H1 (cell line): ENCODE results near the gene COX6A2.
"Not testable (repeated sequence)": the region's sequence is repeated elsewhere in the genome, so short reads cannot be mapped to it uniquely, and the experiment has no call there.

Experiments
- TCF12 ChIP-seq: IDR thresholded peaks from 2 replicates; pipeline ENCODE4 v1.6.1; 2011; ENCODE audit warnings: low read depth, mild to moderate bottlenecking, low read length
- TF ChIP-seq, protein P1 (sequence below), 3 experiments: IDR thresholded peaks; 1 replicate in 2 of 3; 2 replicates in 1 of 3; pipeline versions ENCODE4 v1.5.1 to v1.6.1; 2011; ENCODE audit warnings: low read length in 3 of 3, mild to moderate bottlenecking in 3 of 3, inconsistent platforms in 2 of 3, low read depth in 1 of 3, moderate library complexity in 1 of 3; ENCODE audit not compliant: insufficient read depth in 1 of 3; ENCODE audit errors: control extremely low read depth in 1 of 3

DNA sequence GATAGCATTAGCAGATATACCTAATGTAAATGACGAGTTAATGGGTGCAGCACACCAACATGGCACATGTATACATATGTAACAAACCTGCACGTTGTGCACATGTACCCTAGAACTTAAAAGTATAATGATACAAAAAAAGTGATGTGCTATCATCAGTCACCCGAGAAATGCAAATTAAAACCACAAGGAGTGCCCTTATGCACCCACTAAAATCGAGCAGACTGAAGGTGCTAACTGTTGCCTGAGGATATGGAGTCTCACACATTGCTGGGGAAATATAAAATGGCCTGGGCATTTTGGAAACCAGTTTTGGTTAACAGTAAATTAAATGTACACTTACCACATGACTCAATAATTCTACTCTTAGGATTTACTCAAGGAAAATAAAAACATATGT lies 10.9 kb upstream of the COX6A2 start:
- TF ChIP-seq, protein P1, sequence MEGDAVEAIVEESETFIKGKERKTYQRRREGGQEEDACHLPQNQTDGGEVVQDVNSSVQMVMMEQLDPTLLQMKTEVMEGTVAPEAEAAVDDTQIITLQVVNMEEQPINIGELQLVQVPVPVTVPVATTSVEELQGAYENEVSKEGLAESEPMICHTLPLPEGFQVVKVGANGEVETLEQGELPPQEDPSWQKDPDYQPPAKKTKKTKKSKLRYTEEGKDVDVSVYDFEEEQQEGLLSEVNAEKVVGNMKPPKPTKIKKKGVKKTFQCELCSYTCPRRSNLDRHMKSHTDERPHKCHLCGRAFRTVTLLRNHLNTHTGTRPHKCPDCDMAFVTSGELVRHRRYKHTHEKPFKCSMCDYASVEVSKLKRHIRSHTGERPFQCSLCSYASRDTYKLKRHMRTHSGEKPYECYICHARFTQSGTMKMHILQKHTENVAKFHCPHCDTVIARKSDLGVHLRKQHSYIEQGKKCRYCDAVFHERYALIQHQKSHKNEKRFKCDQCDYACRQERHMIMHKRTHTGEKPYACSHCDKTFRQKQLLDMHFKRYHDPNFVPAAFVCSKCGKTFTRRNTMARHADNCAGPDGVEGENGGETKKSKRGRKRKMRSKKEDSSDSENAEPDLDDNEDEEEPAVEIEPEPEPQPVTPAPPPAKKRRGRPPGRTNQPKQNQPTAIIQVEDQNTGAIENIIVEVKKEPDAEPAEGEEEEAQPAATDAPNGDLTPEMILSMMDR (IDR thresholded peaks at IDR 0.05; ENCODE audit: control extremely low read depth in 1 of 3, insufficient read depth in 1 of 3, low read depth in 1 of 3, low read length in 3 of 3) = not testable (repeated sequence)
- TF ChIP-seq TCF12 = not testable (repeated sequence)
